ENCODE data around the gene ZNF678. TPM values are rescaled to one million over a fixed set of nuclear protein-coding genes. Genes with fewer than 3 reads are reported as not detected.

Gene ZNF678
- total and polyA plus RNA-seq, 2 of the 4 experiments (the other 2 are of a cell fraction), result 1.3 to 4.8 TPM

DNA sequence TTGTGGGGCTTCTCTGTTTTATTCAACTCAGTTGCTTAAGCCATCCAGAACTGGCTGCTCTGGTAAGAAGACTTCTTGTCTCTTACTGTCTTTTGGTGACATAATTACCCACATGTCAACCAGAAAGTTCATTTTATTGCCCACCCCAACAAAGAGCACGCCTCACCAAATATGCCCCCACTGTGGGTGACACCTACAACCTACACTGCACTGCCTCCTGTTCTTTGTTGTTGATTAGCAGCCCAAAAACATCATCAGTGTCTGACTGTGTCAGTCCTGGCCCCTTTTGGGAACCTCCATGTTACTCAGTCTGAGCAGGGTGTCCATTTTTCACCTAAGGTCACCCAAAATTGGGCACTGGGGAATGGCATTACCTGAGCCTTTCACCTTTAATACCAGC, 49.3 kb downstream of the ZNF678 start:
- ChIA-PET CTCF (no interaction called here), POLR2A (ENCODE audit: unreplicated experiment) (no interaction called here)
- Histone ChIP-seq H4K5ac (ENCODE audit: low read depth, low read length) (no peak overlapping the region), H3K14ac (replicated peaks; ENCODE audit: low read depth, low read length) (no peak overlapping the region), H3K4ac (ENCODE audit: low read depth, low read length) (no peak overlapping the region), H3K4me3 (ENCODE audit: insufficient read depth, low read depth, low read length) (no peak overlapping the region), H3K4me1 (ENCODE audit: control insufficient read depth, insufficient read depth, low read length) (no peaks in the 10 kb centered on the region), H2BK20ac (ENCODE audit: low read depth, low read length) (no peak overlapping the region), H3K9ac (ENCODE audit: low read depth, low read length) (no peak overlapping the region), H3K4me2 (ENCODE audit: low read depth, low read length) (no peak overlapping the region), H3K18ac (ENCODE audit: low read depth, low read length) (no peak overlapping the region), H2BK15ac (ENCODE audit: low read depth, low read length) (no peak overlapping the region), H3K27ac (ENCODE audit: insufficient read depth, low read length) (no peak overlapping the region), H4K91ac (ENCODE audit: insufficient read depth, low read depth, low read length) (no peak overlapping the region), H2AFZ (replicated peaks; ENCODE audit: low read length, poor library complexity) (no peak overlapping the region), H2AK9ac (replicated peaks; ENCODE audit: low read depth, low read length, poor library complexity) (no peak overlapping the region), H3K56ac (ENCODE audit: extremely low read depth, insufficient read depth, low read length) (no peak overlapping the region), H2AK5ac (ENCODE audit: low read depth, low read length) (no peak overlapping the region), H4K8ac (ENCODE audit: low read depth in 2 of 2, low read length in 2 of 2) (no peak overlapping the region), H3K9me1 (ENCODE audit: insufficient read depth, low read length) (no peaks in the 10 kb centered on the region), H3K23ac (ENCODE audit: low read depth, low read length) (no peak overlapping the region), H3K36me3 (ENCODE audit: control insufficient read depth, insufficient read depth, low read length) (peaks cover 8% of the 10 kb centered on the region; the same call in 1 of the 2 replicates), H3K9me3 (ENCODE audit: control insufficient read depth, insufficient read depth, low read length) (peaks cover 31% of the 10 kb centered on the region), H2BK120ac (ENCODE audit: low read depth, low read length) (no peak overlapping the region), H3K27me3 (ENCODE audit: control insufficient read depth, insufficient read depth, low read length) (no peaks in the 10 kb centered on the region), H3K79me1 (ENCODE audit: low read depth in 1 of 2, low read length in 2 of 2) (peaks cover 2 to 9% of the 10 kb centered on the region in 2 experiments; a peak in 3 of 4 replicates), H2BK5ac (ENCODE audit: low read depth, low read length, poor library complexity, severe bottlenecking) (no peak overlapping the region), H4K20me1 (ENCODE audit: insufficient read depth, low read length) (no peaks in the 10 kb centered on the region)
- intact Hi-C loops (cut with micrococcal nuclease), result no loop called here
- ATAC-seq (ENCODE audit: low read depth), result no peak
- whole genome bisulfite sequencing, 2 experiments (ENCODE audit: extremely low coverage in 2 of 2, insufficient read length in 1 of 2), result no CpG with 5 or more reads among the region's 1 CpG
- dilution Hi-C loops (cut with HindIII; ENCODE audit: low sequenced_read_pairs, unreplicated experiment), result no loop called here
- no peak for DNase-seq
- in situ Hi-C loops (cut with MboI; ENCODE audit: low sequenced_read_pairs), result no loop called here
- TF ChIP-seq RCOR1 (IDR thresholded peaks at IDR 0.05; ENCODE audit: insufficient replicate concordance, low read length) (no peak), POLR2A (IDR thresholded peaks at IDR 0.05; ENCODE audit: low read depth, low read length) (no peak), MXI1 (IDR thresholded peaks at IDR 0.05; ENCODE audit: borderline replicate concordance, low read depth, low read length) (no peak), RAD21 (IDR thresholded peaks at IDR 0.05; ENCODE audit: low read length) (no peak), SMC3 (IDR thresholded peaks at IDR 0.05; ENCODE audit: low read depth, low read length) (no peak), MAZ (IDR thresholded peaks at IDR 0.05; ENCODE audit: borderline replicate concordance, low read depth, low read length) (no peak)
- no TSS peak for BruUV-seq (replicated peaks)
